CD4-positive, alpha-beta T cell treated with Interleukin-12 subunit alpha and Interleukin-12 subunit beta, for 1 hour (primary cell): ENCODE measurements around the gene CNOT2.
A peak's percentile ranks its signal among the peaks of the same experiment; 100 is the strongest.
"Not testable (repeated sequence)": the region's sequence is repeated elsewhere in the genome, so short reads cannot be mapped to it uniquely, and the experiment has no call there.

Source experiments
- DNase-seq: peaks from one replicate; pipeline ENCODE4 v3.0.0-alpha.2; 2020

Gene CNOT2

GRCh38 chr12:70366581-70367257 lies 123.5 kb downstream of the CNOT2 start:
- peak; percentile 63 for DNase-seq

GRCh38 chr12:70367258-70368141 lies 124.3 kb downstream of the CNOT2 start:
- DNase-seq = no peak

GRCh38 chr12:70372881-70373280 lies 129.6 kb downstream of the CNOT2 start:
- no peak for DNase-seq

GRCh38 chr12:70379846-70380245 lies 136.6 kb downstream of the CNOT2 start:
- DNase-seq = no peak

GRCh38 chr12:70383484-70383883 lies 140.3 kb downstream of the CNOT2 start:
- no peak for DNase-seq

- no peak for DNase-seq
Observed at GRCh38 chr12:70383886-70384285, 140.7 kb downstream of the CNOT2 start.

GRCh38 chr12:70386771-70387170 lies 143.5 kb downstream of the CNOT2 start:
- no peak for DNase-seq

- no peak for DNase-seq
Observed at GRCh38 chr12:70389678-70390077, 146.4 kb downstream of the CNOT2 start.

- not testable (repeated sequence) for DNase-seq
Observed at GRCh38 chr12:70392631-70393030, 149.4 kb downstream of the CNOT2 start.

- DNase-seq = no peak
Observed at GRCh38 chr12:70393787-70394499, 150.7 kb downstream of the CNOT2 start.

- DNase-seq = no peak
Observed at GRCh38 chr12:70398002-70398401, 154.8 kb downstream of the CNOT2 start.

- no peak for DNase-seq
Observed at GRCh38 chr12:70398862-70399261, 155.6 kb downstream of the CNOT2 start.

GRCh38 chr12:70399311-70399710 lies 156.1 kb downstream of the CNOT2 start:
- DNase-seq = no peak

- DNase-seq = no peak
Observed at GRCh38 chr12:70400124-70400523, 156.9 kb downstream of the CNOT2 start.

- no peak for DNase-seq
Observed at GRCh38 chr12:70402597-70402996, 159.4 kb downstream of the CNOT2 start.

- no peak for DNase-seq
Observed at GRCh38 chr12:70403826-70404225, 160.6 kb downstream of the CNOT2 start.
